GM12873 (cell line): Measurements from ENCODE around the gene IVD.

Source experiments
- CTCF ChIP-seq: IDR thresholded peaks from 2 replicates; pipeline ENCODE4 v1.5.1; 2012; ENCODE audit warnings: low read depth, mild to moderate bottlenecking, moderate library complexity, low read length, control low read depth; ENCODE audit not compliant: insufficient read depth; ENCODE audit errors: missing control alignments

The IVD gene

GRCh38 chr15:40437752-40438687 lies 32.4 kb downstream of the IVD start:
- no peak for TF ChIP-seq CTCF

GRCh38 chr15:40438712-40439111 lies 33.1 kb downstream of the IVD start:
- TF ChIP-seq CTCF: no peak

GRCh38 chr15:40439461-40439959 lies 33.9 kb downstream of the IVD start:
- TF ChIP-seq CTCF: no peak

GRCh38 chr15:40439960-40440742 lies 34.6 kb downstream of the IVD start:
- TF ChIP-seq CTCF: no peak

GRCh38 chr15:40440743-40441564 lies 35.4 kb downstream of the IVD start, which contains the start of gene BAHD1:
BAHD1 (plus strand) TSS chr15:40440953; CDS start chr15:40458465, 17,512 bp downstream.
- no peak for TF ChIP-seq CTCF

- TF ChIP-seq CTCF: peak; percentile 11
Observed at GRCh38 chr15:40441565-40442531, 36.3 kb downstream of the IVD start.
